Heart right ventricle (tissue), 16 donors: ENCODE measurements around the gene NXN. TPM values are rescaled to one million over a fixed set of nuclear protein-coding genes. Genes with fewer than 3 reads are reported as not detected.
A peak's percentile ranks its signal among the peaks of the same experiment; 100 is the strongest.

Experiments
- ATAC-seq, 8 donors: fragments of 200-7000 bp; cut with Tn5 transposase; one replicate each; pipeline ENCODE4 v1.9.1; 2020; ENCODE audit warnings: mild to moderate bottlenecking in 8 of 8, moderate library complexity in 8 of 8, moderate number of reproducible peaks in 1 of 8
- DNase-seq, 2 donors: peaks; one replicate each; pipeline ENCODE4 v3.0.0-alpha.2; 2020
- H3K27ac ChIP-seq, 10 donors: fragments of 200-600 bp; sonication (generic) in 2 of 10; one replicate each; pipeline versions ENCODE4 v1.5.0 to v1.8.0; 2020 to 2022; ENCODE audit warnings: mild to moderate bottlenecking in 3 of 10
- H3K27me3 ChIP-seq, 7 donors: fragments of 200-600 bp; one replicate each; pipeline ENCODE4 v1.8.0; 2021 to 2022; ENCODE audit warnings: mild to moderate bottlenecking in 2 of 7
- H3K36me3 ChIP-seq, 9 donors: fragments of 200-600 bp; sonication (generic) in 1 of 9; one replicate each; pipeline versions ENCODE4 v1.5.0 to v1.8.0; 2020 to 2022; ENCODE audit warnings: mild to moderate bottlenecking in 2 of 9
- H3K4me1 ChIP-seq, 9 donors: fragments of 200-600 bp; sonication (generic) in 1 of 9; one replicate each; pipeline versions ENCODE4 v1.5.0 to v1.8.0; 2020 to 2022; ENCODE audit warnings: mild to moderate bottlenecking in 4 of 9
- H3K4me3 ChIP-seq, 10 donors: fragments of 200-600 bp; sonication (generic) in 2 of 10; one replicate each; pipeline versions ENCODE4 v1.5.0 to v1.8.0; 2020 to 2022; ENCODE audit warnings: mild to moderate bottlenecking in 7 of 10, moderate library complexity in 2 of 10
- H3K9me3 ChIP-seq, 11 donors: fragments of 200-600 bp in 10 of 11; sonication (generic) in 2 of 11; one replicate each; pipeline versions ENCODE4 v1.5.0 to v1.8.0; 2013 to 2022; ENCODE audit warnings: mild to moderate bottlenecking in 2 of 11, control low read depth in 1 of 11, moderate library complexity in 1 of 11
- WGBS, 2 donors: extraction: QIAGEN DNeasy Blood & Tissue Kit; methylation state at CpG; one replicate each; pipeline ENCODE4 v1.1.7; 2013; ENCODE audit warnings: inconsistent platforms in 1 of 2; 5-methylcytosine and 5-hydroxymethylcytosine counted together
- intact Hi-C, 10 donors: fragments of 100-400 bp; cut with DNase I; formaldehyde crosslinking; loops; one replicate each; pipeline versions ENCODE4 v1.11.1 to v1.14.2; 2022
- polyA plus RNA-seq, 2 donors: library from polyadenylated mRNA; stranded (reverse); fragments of 200-250 nt; gene quantifications; one replicate each; pipeline ENCODE4 v1.2.3, GENCODE V29; 2013
- total RNA-seq, 10 donors: library from RNA; stranded (reverse); fragmentation: NEBNext Ultra II Directional in 3 of 10; extraction: Animal tissue kit (Norgen Biotek cat#: 25700) in 3 of 10; gene quantifications; one replicate each; pipeline versions ENCODE4 v1.2.1 to v1.2.4, GENCODE V29; 2021 to 2023
- TF ChIP-seq, protein P1 (sequence below), 9 donors: fragments of 200-600 bp; sonication (generic) in 2 of 9; IDR thresholded peaks; one replicate each; pipeline versions ENCODE4 v1.5.0 to v1.8.0; 2021 to 2022; ENCODE audit warnings: antibody characterized with exemption in 9 of 9, mild to moderate bottlenecking in 5 of 9, moderate library complexity in 1 of 9
- donor health status: Arrhythmogenic right ventricular cardiomyopathy.
- donor health status: ischemic (EF 13 %, LVEDD 7.1; RV severe dilation, severe dysfunction).
- donor health status: healthy with polysubstance abuse.
- donor health status: DM: no; HTN: yes; CAD: no.
- donor health status: DM: no; HTN: no; CAD: no.
- donor health status: ischemic (EF 25% LVEDD 6.9; RV normal size, moderate dysfunction).
- donor health status: ischemic (EF 25% LVEDD 5.7; RV mildly dilated, moderate dysfunction).
- donor health status: healthy.
- donor health status: DM: yes; HTN: yes; CAD: no.
- donor health status: Ischemic cardiomyopathy.
- donor health status: ischemic (EF 35%, LVEDD 5.7; RV mildly dilated, moderate dysfunction).
- donor health status: nonischemic (EF 11% LVEDD 7.7; RV severe dilation, severe dysfunction).
- donor health status: DM: yes; HTN: yes; CAD: no.
- donor health status: PGD.
- donor health status: ischemic (EF 29% LVEDD 5.4; RV normal size, mild dysfunction).
- donor health status: nonischemic (EF 23%, LVEDD 6.1; RV moderate dilation, normal function).

Gene NXN
- total and polyA plus RNA-seq, 12 donors, result 9.9 to 24.4 (median 15.9) TPM

DNA sequence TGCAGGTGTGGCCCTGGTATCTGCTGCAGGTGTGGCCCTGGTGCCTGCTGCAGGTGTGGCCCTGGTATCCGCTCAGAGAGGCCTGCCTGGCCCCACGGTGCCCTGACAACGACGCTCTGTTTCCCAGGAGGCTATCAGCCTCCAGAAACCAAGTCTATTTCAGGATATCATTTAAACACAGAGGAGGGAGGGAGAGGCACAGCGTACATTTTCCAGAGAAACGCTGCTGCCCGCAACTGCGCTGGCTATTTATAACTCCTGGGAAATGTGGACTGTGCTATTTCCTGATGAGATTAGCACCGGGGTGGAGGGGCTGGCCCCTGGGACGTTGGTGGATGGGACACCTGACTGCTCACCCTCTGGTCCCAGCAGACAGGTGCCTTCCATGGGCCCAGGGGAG is 39.9 kb upstream of the NXN start:
- Histone ChIP-seq H3K4me1 (peaks cover 22 to 73% (median 51%) of the 10 kb centered on the region in 9 donors), H3K27me3 (no peaks in the 10 kb centered on the region), H3K4me3 (no peak overlapping the region), H3K9me3 (no peaks in the 10 kb centered on the region), H3K36me3 (peaks cover 0 to 39% (median 0%) of the 10 kb centered on the region in 9 donors), H3K27ac (peak overlapping the region; percentile 53 to 97 (median 85))
- DNase-seq, result peak; percentile 59 to 77
- intact Hi-C loops, result no loop called here
- TF ChIP-seq, protein P1, sequence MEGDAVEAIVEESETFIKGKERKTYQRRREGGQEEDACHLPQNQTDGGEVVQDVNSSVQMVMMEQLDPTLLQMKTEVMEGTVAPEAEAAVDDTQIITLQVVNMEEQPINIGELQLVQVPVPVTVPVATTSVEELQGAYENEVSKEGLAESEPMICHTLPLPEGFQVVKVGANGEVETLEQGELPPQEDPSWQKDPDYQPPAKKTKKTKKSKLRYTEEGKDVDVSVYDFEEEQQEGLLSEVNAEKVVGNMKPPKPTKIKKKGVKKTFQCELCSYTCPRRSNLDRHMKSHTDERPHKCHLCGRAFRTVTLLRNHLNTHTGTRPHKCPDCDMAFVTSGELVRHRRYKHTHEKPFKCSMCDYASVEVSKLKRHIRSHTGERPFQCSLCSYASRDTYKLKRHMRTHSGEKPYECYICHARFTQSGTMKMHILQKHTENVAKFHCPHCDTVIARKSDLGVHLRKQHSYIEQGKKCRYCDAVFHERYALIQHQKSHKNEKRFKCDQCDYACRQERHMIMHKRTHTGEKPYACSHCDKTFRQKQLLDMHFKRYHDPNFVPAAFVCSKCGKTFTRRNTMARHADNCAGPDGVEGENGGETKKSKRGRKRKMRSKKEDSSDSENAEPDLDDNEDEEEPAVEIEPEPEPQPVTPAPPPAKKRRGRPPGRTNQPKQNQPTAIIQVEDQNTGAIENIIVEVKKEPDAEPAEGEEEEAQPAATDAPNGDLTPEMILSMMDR (IDR thresholded peaks at IDR 0.05), result no peak
- peak; percentile 72 to 90 (median 82) for ATAC-seq
- WGBS, 2 donors, result 18 to 38% methylated on average over 10 of the region's 10 CpGs

DNA sequence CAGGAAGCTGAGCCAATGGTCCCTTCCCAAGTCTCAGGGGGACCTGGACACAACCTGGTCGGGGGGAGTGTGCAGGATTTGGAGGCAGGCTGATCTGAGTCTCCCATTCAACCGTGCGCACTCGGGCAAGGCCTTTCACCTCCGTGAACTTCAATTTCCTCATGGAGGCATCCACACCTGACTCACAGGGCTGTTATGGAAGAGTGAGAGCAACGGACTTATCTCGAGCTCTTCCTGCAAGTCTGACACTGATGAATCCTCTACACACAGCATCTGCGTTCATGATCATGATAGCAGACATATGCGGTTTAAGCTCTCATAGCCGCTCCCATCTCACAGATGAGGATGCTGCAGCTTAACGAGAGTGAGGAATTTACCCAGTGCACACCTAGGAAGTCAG is 39.0 kb upstream of the NXN start:
- no peaks in the 10 kb centered on the region for H3K27me3 ChIP-seq
- ATAC-seq (no peak), DNase-seq (no peak)
- WGBS, 2 donors, result 59 to 70% methylated on average over 11 of the region's 11 CpGs
- TF ChIP-seq, protein P1 (IDR thresholded peaks at IDR 0.05), result no peak
- H3K4me3 ChIP-seq, result no peak overlapping the region
- no peaks in the 10 kb centered on the region for H3K9me3 ChIP-seq
- H3K4me1 ChIP-seq, result peaks cover 22 to 72% (median 51%) of the 10 kb centered on the region in 9 donors
- H3K36me3 ChIP-seq, result peaks cover 0 to 38% (median 0%) of the 10 kb centered on the region in 9 donors
- intact Hi-C loops, result no loop called here
- H3K27ac ChIP-seq, result peak overlapping the region; percentile 52 to 97 (median 82)

DNA sequence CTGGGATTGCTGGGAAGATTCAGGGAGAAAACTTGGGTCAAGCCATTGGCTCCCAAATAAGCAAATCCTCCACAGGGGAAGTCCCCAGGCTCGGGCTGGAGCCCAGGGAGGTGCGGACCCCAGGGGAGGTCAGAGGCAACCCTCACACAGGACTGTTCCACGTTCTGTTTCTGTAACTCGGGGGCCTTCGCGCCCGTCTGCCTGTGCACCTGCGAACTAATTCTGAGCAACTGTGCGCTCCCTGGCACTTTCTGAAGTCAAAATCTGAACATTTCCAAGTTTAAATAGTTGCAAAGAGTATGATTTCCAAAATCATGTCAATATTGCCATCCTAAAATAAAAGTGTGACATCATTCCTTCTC is 34.1 kb upstream of the NXN start:
- DNase-seq (no peak), ATAC-seq (no peak)
- Histone ChIP-seq H3K27ac (no peak overlapping the region), H3K4me1 (peaks cover 2 to 59% (median 28%) of the 10 kb centered on the region in 9 donors), H3K4me3 (no peak overlapping the region), H3K9me3 (no peaks in the 10 kb centered on the region), H3K36me3 (peaks cover 0 to 70% (median 35%) of the 10 kb centered on the region in 9 donors), H3K27me3 (no peaks in the 10 kb centered on the region)
- intact Hi-C loops, result loop anchor here in 1 of 10 donors (5.0 kb wide), 1 partner anchor 34 kb away; no protein-coding TSS in a partner anchor
- TF ChIP-seq, protein P1 (IDR thresholded peaks at IDR 0.05), result no peak
- WGBS, 2 donors, result 94 to 95% methylated on average over 9 of the region's 9 CpGs

DNA sequence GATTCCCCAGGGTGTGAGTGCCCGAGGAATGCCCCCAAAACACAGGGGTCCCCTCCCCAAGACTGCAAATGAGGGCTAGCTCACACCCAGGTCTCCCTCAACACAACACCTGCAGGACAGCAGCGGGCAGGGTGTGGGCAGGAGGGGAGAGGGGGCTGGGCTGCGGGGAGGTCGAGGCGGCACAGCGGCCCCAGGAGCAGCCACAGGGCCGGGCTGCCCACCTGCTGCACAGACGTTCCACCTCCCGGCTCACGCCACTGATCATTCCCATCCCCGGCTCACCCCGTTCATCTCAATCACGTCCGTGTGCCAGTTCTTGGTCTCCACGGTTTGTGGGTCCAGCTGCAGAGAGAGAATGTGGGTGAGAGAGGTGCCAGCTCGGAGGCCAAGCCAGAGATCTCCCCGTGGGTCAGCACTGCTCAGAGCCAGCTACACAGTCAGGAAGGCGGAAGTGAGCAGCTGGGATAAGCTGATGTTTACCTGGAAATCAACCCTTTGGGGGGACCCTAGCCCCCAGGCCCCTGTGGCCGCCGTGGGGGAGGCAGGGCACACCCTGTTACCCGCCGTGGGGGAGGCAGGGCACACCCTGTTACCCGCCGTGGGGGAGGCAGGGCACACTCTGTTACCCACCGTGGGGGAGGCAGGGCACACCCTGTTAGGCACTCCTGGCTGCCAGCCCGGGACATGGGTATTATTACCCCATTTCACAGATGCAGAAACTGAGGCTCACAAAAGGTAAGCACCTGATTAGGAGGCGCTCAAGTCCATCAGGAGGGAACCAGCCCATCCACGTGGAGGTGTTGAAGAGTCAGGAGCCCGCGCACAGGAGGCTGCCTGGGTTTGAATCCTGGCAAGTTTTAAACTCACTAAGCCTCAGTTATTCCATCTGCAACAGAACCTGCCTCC is 33.5 kb upstream of the NXN start:
- ATAC-seq, result peak in 1 of 8 donors; percentile 15
- no peak for DNase-seq
- TF ChIP-seq, protein P1 (IDR thresholded peaks at IDR 0.05), result no peak
- H3K4me3 ChIP-seq, result no peak overlapping the region
- intact Hi-C loops, result loop anchor here in 1 of 10 donors (5.0 kb wide), 1 partner anchor 34 kb away; no protein-coding TSS in a partner anchor
- H3K4me1 ChIP-seq, result peaks cover 6 to 59% (median 28%) of the 10 kb centered on the region in 9 donors
- no peaks in the 10 kb centered on the region for H3K27me3 ChIP-seq
- WGBS, 2 donors, result 79 to 84% methylated on average over 30 of the region's 30 CpGs
- no peaks in the 10 kb centered on the region for H3K9me3 ChIP-seq
- H3K27ac ChIP-seq, result peak overlapping the region in 1 of 10 donors; percentile 11
- peaks cover 0 to 73% (median 35%) of the 10 kb centered on the region in 9 donors for H3K36me3 ChIP-seq
